NT2/D1 (cell line): ENCODE measurements around the gene TMEM119.

Experiments used
- DNase-seq: peaks from one replicate; pipeline ENCODE4 v3.0.0-alpha.2; 2011; ENCODE audit warnings: low read depth, low spot score
- H3K27me3 ChIP-seq: 2 replicates; pipeline ENCODE4 v1.6.0; 2011; ENCODE audit warnings: mild to moderate bottlenecking; ENCODE audit not compliant: insufficient read length, insufficient read depth
- H3K36me3 ChIP-seq: 2 replicates; pipeline ENCODE4 v1.6.1; 2011; ENCODE audit warnings: mild to moderate bottlenecking, low read length, mixed read lengths; ENCODE audit not compliant: insufficient read depth, insufficient read length
- H3K4me1 ChIP-seq: 2 replicates; pipeline ENCODE4 v1.5.1; 2011; ENCODE audit not compliant: insufficient read depth, insufficient read length
- H3K4me3 ChIP-seq: 2 replicates; pipeline ENCODE4 v1.5.1; 2011; ENCODE audit warnings: low read depth; ENCODE audit not compliant: insufficient read length
- H3K9ac ChIP-seq: 2 replicates; pipeline ENCODE4 v1.6.0; 2011; ENCODE audit warnings: low read depth; ENCODE audit not compliant: insufficient read length
- H3K9me3 ChIP-seq: 2 replicates; pipeline ENCODE4 v1.5.1; 2011; ENCODE audit warnings: mild to moderate bottlenecking, low read length; ENCODE audit not compliant: insufficient read depth
- SUZ12 ChIP-seq: IDR thresholded peaks from 2 replicates; pipeline ENCODE4 v1.6.1; 2011; ENCODE audit not compliant: insufficient read length, insufficient read depth; ENCODE audit errors: extremely low read depth
- YY1 ChIP-seq: IDR thresholded peaks from 2 replicates; pipeline ENCODE4 v1.6.1; 2011; ENCODE audit not compliant: insufficient read length, insufficient read depth
- ZNF274 ChIP-seq: IDR thresholded peaks from 2 replicates; pipeline ENCODE4 v1.6.1; 2011; ENCODE audit warnings: mild to moderate bottlenecking, low read depth, low read length

Gene TMEM119

DNA sequence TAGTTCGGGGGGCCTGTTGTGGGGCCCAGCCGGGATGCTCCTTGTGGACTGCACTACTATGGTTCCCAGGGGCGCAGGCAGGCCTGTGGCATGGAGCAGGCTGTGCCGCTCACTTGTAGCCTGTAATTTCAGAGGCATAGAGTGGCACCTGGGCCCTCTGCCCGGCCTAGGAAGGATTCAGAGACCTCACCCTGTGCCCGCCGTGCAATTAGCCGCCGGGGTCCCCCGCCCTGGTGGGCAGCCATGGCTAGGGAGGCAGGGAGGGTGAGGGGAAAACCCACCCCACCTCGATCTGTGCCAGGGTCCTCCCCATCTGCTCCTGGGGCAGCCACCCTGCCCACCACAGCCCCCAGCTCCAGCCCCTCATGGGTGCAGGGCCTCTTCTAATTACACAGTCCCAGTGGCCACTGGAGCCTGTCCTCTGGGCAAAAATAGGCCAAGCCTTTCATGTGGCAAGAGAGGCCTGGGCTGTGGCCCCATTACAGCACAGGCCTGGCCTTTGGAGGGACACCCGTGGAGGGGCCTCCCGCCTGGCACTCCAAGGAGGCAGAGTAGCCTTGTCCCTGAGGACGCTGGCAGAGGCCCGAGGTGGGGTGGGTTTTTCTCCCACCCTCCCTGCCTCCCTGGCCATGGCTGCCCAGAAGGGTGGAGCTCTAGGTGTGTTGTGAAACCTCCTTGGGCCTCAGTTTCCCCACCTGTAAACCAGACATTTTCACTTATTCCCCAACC, 5.3 kb upstream of the TMEM119 start:
- no peak for DNase-seq
- TF ChIP-seq YY1 (no peak), SUZ12 (no peak), ZNF274 (no peak)

DNA sequence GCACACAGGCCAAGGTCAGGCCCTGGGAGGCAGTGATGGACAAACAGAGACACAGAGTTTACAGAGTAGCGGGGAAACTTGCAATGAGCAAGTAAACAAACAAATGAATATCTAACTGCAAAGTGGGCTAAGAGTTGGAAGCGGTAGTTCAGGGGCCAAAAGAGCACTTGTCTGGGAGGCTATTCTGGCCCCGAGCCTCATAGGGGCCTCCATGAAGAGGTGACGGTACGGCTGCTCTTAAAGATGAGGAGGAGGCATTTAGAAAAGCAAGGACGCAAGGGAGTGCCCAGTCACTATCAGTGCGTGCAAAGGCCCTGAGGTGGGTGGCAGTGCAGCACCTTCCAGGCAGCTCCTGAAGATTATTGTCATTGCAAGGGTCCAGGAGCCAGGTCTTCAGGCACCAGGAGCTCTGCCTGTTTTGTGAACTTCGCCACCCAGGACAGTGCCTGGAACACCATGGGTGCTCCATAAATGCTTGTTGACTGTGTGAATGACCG, 4.4 kb upstream of the TMEM119 start:
- no peak for TF ChIP-seq SUZ12
- no peak for TF ChIP-seq ZNF274
- TF ChIP-seq YY1: no peak
- Histone ChIP-seq H3K4me1 (peaks cover 14% of the 10 kb centered on the region), H3K36me3 (no peaks in the 10 kb centered on the region), H3K9ac (no peak overlapping the region), H3K4me3 (no peak overlapping the region), H3K9me3 (no peaks in the 10 kb centered on the region), H3K27me3 (no peaks in the 10 kb centered on the region)
- DNase-seq: no peak

More for the DNA sequence above, 5.3 kb upstream of the TMEM119 start:
- Histone ChIP-seq H3K9ac (no peak overlapping the region), H3K4me3 (no peak overlapping the region), H3K4me1 (peaks cover 10% of the 10 kb centered on the region), H3K36me3 (no peaks in the 10 kb centered on the region), H3K9me3 (no peaks in the 10 kb centered on the region), H3K27me3 (no peaks in the 10 kb centered on the region)

DNA sequence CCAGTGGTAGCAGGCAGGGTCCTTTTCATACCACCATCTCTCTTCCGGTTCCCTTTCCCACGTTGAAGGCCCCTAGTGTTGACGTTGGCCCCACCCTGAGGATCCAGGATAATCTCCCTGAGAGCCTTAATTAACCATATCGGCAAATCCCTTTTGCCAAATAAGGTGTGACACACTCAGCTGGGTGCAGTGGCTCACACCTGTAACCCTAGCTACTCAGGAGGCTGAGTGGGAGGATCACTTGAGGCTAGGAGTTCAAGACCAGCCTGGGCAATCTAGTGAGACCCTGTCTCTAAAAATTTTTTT, 2.8 kb upstream of the TMEM119 start:
- Histone ChIP-seq H3K36me3 (no peaks in the 10 kb centered on the region), H3K9me3 (no peaks in the 10 kb centered on the region), H3K9ac (no peak overlapping the region), H3K4me3 (no peak overlapping the region), H3K4me1 (peaks cover 14% of the 10 kb centered on the region), H3K27me3 (no peaks in the 10 kb centered on the region)
- DNase-seq: no peak
- no peak for TF ChIP-seq YY1
- no peak for TF ChIP-seq SUZ12
- TF ChIP-seq ZNF274: no peak

DNA sequence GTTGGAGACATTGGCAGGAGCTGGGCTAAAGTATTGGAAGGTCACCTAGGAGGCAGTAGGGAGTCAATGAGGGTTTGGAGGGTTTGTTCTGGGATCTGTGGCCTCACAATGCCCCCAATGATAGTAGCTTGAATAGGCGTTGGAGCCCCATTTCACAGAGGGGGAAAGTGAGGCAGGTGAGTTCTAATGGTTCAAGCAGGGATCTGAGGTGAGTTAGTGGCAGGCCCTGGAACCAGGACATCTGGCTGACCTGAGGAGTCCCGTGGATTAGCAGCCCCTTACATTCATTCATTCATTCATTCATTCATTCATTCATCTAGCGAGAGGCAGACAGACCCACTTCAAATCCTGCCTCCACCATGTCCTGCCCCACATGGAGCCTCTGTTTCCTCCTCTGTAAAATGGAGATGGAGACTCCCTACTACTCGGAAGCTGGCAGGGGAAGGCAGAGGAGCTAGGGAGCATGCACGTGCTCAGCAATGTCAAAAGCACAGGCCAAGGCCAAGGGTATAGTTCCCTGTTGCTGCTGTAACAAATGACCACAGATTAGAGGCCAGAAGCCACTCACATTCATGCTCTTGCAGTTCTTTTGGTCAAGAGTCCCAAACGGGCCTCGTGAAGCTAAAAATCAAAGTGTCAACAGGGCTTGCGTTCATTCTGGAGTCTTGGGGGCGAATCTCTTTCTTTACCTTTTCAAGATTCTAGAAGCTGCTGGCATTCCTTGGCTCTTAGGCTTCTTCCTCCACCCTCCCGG, 2.2 kb upstream of the TMEM119 start:
- TF ChIP-seq ZNF274 (no peak), SUZ12 (no peak), YY1 (no peak)

DNA sequence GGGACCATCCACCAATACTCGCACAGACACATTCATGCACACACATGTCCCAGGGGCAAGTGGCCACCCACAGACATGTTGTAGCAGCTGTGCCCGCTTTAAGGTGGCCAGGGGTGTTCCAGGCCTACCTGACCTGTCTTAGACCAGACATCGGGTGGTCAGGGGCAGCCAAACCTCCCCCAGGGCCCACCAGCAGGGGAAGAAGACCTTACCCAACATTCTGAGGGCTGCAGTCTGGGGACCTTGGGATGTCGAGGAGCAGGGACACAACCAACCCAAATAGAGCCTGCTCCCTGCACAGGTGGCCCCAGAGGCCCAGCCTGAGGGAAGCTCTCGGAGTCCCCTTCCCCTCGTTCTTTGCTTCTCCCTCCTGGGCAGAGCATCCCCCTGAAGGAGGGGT, 1.7 kb upstream of the TMEM119 start:
- no peaks in the 10 kb centered on the region for H3K36me3 ChIP-seq
- H3K4me1 ChIP-seq: peaks cover 13% of the 10 kb centered on the region
- TF ChIP-seq YY1 (no peak), SUZ12 (no peak), ZNF274 (no peak)
- no peak overlapping the region for H3K4me3 ChIP-seq
- no peaks in the 10 kb centered on the region for H3K9me3 ChIP-seq
- H3K27me3 ChIP-seq: no peaks in the 10 kb centered on the region
- no peak for DNase-seq
- no peak overlapping the region for H3K9ac ChIP-seq

More for the DNA sequence above, 2.2 kb upstream of the TMEM119 start:
- Histone ChIP-seq H3K9me3 (no peaks in the 10 kb centered on the region), H3K9ac (no peak overlapping the region), H3K4me3 (no peak overlapping the region), H3K4me1 (peaks cover 14% of the 10 kb centered on the region), H3K36me3 (no peaks in the 10 kb centered on the region), H3K27me3 (no peaks in the 10 kb centered on the region)
- DNase-seq: no peak

DNA sequence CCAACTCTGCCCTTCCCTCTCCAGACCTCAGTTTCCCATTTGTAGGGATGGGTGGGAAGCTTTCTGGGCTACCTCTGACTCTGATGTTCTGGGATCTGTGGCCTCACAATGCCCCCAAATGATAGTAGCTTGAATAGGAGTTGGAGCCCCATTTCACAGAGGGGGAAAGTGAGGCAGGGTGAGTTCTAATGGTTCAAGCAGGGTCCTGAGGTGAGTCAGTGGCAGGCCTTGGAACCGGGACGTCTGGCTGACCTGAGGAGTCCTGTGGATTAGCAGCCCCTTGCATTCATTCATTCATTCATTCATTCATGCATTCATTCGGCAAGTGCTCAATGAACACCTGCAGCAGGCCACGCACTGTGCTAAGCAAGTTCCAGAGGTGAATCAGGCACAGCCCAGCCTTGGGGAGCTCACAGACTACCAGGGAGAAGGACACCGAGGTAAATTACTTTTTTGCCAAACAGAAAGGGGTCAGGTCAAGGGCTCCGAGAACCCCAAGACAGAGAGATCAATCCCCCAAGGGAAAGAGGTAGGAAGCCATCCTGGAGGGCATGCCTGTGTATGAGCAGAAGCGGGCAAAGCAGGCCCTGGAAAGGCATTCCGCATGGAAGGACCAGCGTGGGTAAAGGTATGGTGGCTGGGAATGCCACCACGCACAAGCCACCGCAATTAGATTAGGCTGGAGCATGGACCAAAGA, 818 bp upstream of the TMEM119 start:
- Histone ChIP-seq H3K36me3 (no peaks in the 10 kb centered on the region), H3K4me3 (no peak overlapping the region), H3K9ac (no peak overlapping the region), H3K27me3 (no peaks in the 10 kb centered on the region), H3K4me1 (peaks cover 8% of the 10 kb centered on the region), H3K9me3 (no peaks in the 10 kb centered on the region)
- DNase-seq: no peak
- TF ChIP-seq YY1: no peak
- no peak for TF ChIP-seq SUZ12
- TF ChIP-seq ZNF274: no peak
